ENCODE measurements around the gene KDM2A.

KDM2A gene

GRCh38 chr11:67282155-67282875, 163.3 kb downstream of the KDM2A start:
- in situ Hi-C loops (cut with MboI; ENCODE audit: low sequenced_read_pairs): no loop called here

GRCh38 chr11:67282876-67283371, 163.9 kb downstream of the KDM2A start:
- in situ Hi-C loops (cut with MboI; ENCODE audit: low sequenced_read_pairs): no loop called here

- in situ Hi-C loops (cut with MboI; ENCODE audit: low sequenced_read_pairs): no loop called here
Observed at GRCh38 chr11:67283481-67283963, 164.5 kb downstream of the KDM2A start.

- in situ Hi-C loops (cut with MboI; ENCODE audit: low sequenced_read_pairs): no loop called here
Observed at GRCh38 chr11:67284811-67285540, 165.9 kb downstream of the KDM2A start.

GRCh38 chr11:67285541-67286498, 166.8 kb downstream of the KDM2A start:
- in situ Hi-C loops (cut with MboI; ENCODE audit: low sequenced_read_pairs): no loop called here

GRCh38 chr11:67286621-67287333, 167.7 kb downstream of the KDM2A start:
- in situ Hi-C loops (cut with MboI; ENCODE audit: low sequenced_read_pairs): no loop called here

GRCh38 chr11:67287355-67288197, 168.5 kb downstream of the KDM2A start:
- in situ Hi-C loops (cut with MboI; ENCODE audit: low sequenced_read_pairs): no loop called here

- in situ Hi-C loops (cut with MboI; ENCODE audit: low sequenced_read_pairs): no loop called here
Observed at GRCh38 chr11:67288198-67288451, 169.1 kb downstream of the KDM2A start.

GRCh38 chr11:67288452-67289225, 169.6 kb downstream of the KDM2A start:
- in situ Hi-C loops (cut with MboI; ENCODE audit: low sequenced_read_pairs): no loop called here

- in situ Hi-C loops (cut with MboI; ENCODE audit: low sequenced_read_pairs): no loop called here
Observed at GRCh38 chr11:67289226-67289650, 170.2 kb downstream of the KDM2A start, which contains the start of gene ANKRD13D. ANKRD13D (plus strand) TSS chr11:67289303; CDS start chr11:67289461, 158 bp downstream.

- in situ Hi-C loops (cut with MboI; ENCODE audit: low sequenced_read_pairs): no loop called here
Observed at GRCh38 chr11:67289651-67290479, 170.8 kb downstream of the KDM2A start.

- in situ Hi-C loops (cut with MboI; ENCODE audit: low sequenced_read_pairs): no loop called here
Observed at GRCh38 chr11:67290801-67291200, 171.7 kb downstream of the KDM2A start.

GRCh38 chr11:67291481-67292381, 172.7 kb downstream of the KDM2A start:
- in situ Hi-C loops (cut with MboI; ENCODE audit: low sequenced_read_pairs): no loop called here

GRCh38 chr11:67292671-67293070, 173.6 kb downstream of the KDM2A start:
- in situ Hi-C loops (cut with MboI; ENCODE audit: low sequenced_read_pairs): no loop called here

GRCh38 chr11:67293090-67293489, 174.0 kb downstream of the KDM2A start:
- in situ Hi-C loops (cut with MboI; ENCODE audit: low sequenced_read_pairs): no loop called here

- in situ Hi-C loops (cut with MboI; ENCODE audit: low sequenced_read_pairs): no loop called here
Observed at GRCh38 chr11:67295846-67296245, 176.8 kb downstream of the KDM2A start.

- in situ Hi-C loops (cut with MboI; ENCODE audit: low sequenced_read_pairs): no loop called here
Observed at GRCh38 chr11:67298786-67299185, 179.7 kb downstream of the KDM2A start.

Measured in HL-60/S4 treated with phorbol 12-myristate 13-acetate at 8.2 ng/mL for 4 days and 3 days (cell line).